ENCODE measurements around the gene PRSS8.
"Not testable (repeated sequence)": the region's sequence is repeated elsewhere in the genome, so short reads cannot be mapped to it uniquely, and the experiment has no call there.

Gene PRSS8

GRCh38 chr16:31135535-31136286, at the start of gene PRSS8:
Gene PRSS8 (minus strand): TSS chr16:31135727. CDS start chr16:31135498, 229 bp downstream.
- peak in 1 of 2 experiments; percentile 42 for DNase-seq (ENCODE audit: low spot score in 2 of 2)
- no peak within 1 kb of the TSS for H3K4me3 ChIP-seq
- peaks cover 11% of the 10 kb centered on the region for H3K36me3 ChIP-seq (replicated peaks)
- in situ Hi-C loops (cut with MboI; ENCODE audit: low sequenced_read_pairs): no loop called here
- no peaks in the 10 kb centered on the region for H3K27me3 ChIP-seq (ENCODE audit: low read depth)
- peaks cover 20% of the 10 kb centered on the region for H3K4me1 ChIP-seq
- no peaks in the 10 kb centered on the region for H3K9me3 ChIP-seq

GRCh38 chr16:31184888-31185287, 49.4 kb upstream of the PRSS8 start:
- H3K4me3 ChIP-seq: no peak overlapping the region
- in situ Hi-C loops (cut with MboI; ENCODE audit: low sequenced_read_pairs): no loop called here
- peaks cover 5% of the 10 kb centered on the region; the same call in 1 of the 2 replicates for H3K4me1 ChIP-seq
- no peak for DNase-seq (ENCODE audit: low spot score in 2 of 2)
- no peaks in the 10 kb centered on the region for H3K9me3 ChIP-seq
- peaks cover 96% of the 10 kb centered on the region for H3K36me3 ChIP-seq (replicated peaks)
- H3K27me3 ChIP-seq (ENCODE audit: low read depth): no peaks in the 10 kb centered on the region

GRCh38 chr16:31183432-31184428, 48.2 kb upstream of the PRSS8 start:
- Histone ChIP-seq H3K27me3 (ENCODE audit: low read depth) (no peaks in the 10 kb centered on the region), H3K9me3 (no peaks in the 10 kb centered on the region), H3K4me1 (peaks cover 11% of the 10 kb centered on the region), H3K4me3 (no peak overlapping the region), H3K36me3 (replicated peaks) (peaks cover 84% of the 10 kb centered on the region)
- peak in 1 of 2 experiments; percentile 26 for DNase-seq (ENCODE audit: low spot score in 2 of 2)
- in situ Hi-C loops (cut with MboI; ENCODE audit: low sequenced_read_pairs): no loop called here

GRCh38 chr16:31182391-31182790, 46.9 kb upstream of the PRSS8 start:
- Histone ChIP-seq H3K9me3 (no peaks in the 10 kb centered on the region), H3K27me3 (ENCODE audit: low read depth) (no peaks in the 10 kb centered on the region)
- DNase-seq (ENCODE audit: low spot score in 2 of 2): no peak

GRCh38 chr16:31181102-31181830, 45.7 kb upstream of the PRSS8 start:
- H3K27me3 ChIP-seq (ENCODE audit: low read depth): no peaks in the 10 kb centered on the region
- peak overlapping the region; percentile 99 for H3K4me3 ChIP-seq
- peaks cover 59% of the 10 kb centered on the region for H3K36me3 ChIP-seq (replicated peaks)
- in situ Hi-C loops (cut with MboI; ENCODE audit: low sequenced_read_pairs): no loop called here
- no peaks in the 10 kb centered on the region for H3K9me3 ChIP-seq
- peak in 1 of 2 experiments; percentile 66 for DNase-seq (ENCODE audit: low spot score in 2 of 2)
- H3K4me1 ChIP-seq: peaks cover 13% of the 10 kb centered on the region

More at GRCh38 chr16:31182391-31182790, 46.9 kb upstream of the PRSS8 start:
- in situ Hi-C loops (cut with MboI; ENCODE audit: low sequenced_read_pairs): no loop called here
- H3K4me1 ChIP-seq: peaks cover 13% of the 10 kb centered on the region
- peak overlapping the region; percentile 99 for H3K4me3 ChIP-seq
- H3K36me3 ChIP-seq (replicated peaks): peaks cover 71% of the 10 kb centered on the region

GRCh38 chr16:31179747-31180459, 44.4 kb upstream of the PRSS8 start, which contains the start of gene FUS:
Gene FUS (plus strand): TSS chr16:31180139. CDS start chr16:31180215, 76 bp downstream.
- peaks cover 13% of the 10 kb centered on the region for H3K4me1 ChIP-seq
- peak; percentile 75 to 91 for DNase-seq (ENCODE audit: low spot score in 2 of 2)

GRCh38 chr16:31179219-31179746, 43.8 kb upstream of the PRSS8 start:
- Histone ChIP-seq H3K4me3 (peak overlapping the region; percentile 99), H3K36me3 (replicated peaks) (peaks cover 41% of the 10 kb centered on the region), H3K4me1 (peaks cover 13% of the 10 kb centered on the region), H3K9me3 (no peaks in the 10 kb centered on the region), H3K27me3 (ENCODE audit: low read depth) (no peaks in the 10 kb centered on the region)
- peak in 1 of 2 experiments; percentile 20 for DNase-seq (ENCODE audit: low spot score in 2 of 2)
- in situ Hi-C loops (cut with MboI; ENCODE audit: low sequenced_read_pairs): no loop called here

More at GRCh38 chr16:31179747-31180459, 44.4 kb upstream of the PRSS8 start, which contains the start of gene FUS:
- no peaks in the 10 kb centered on the region for H3K9me3 ChIP-seq
- in situ Hi-C loops (cut with MboI; ENCODE audit: low sequenced_read_pairs): no loop called here
- peak within 1 kb of the TSS; percentile 99 for H3K4me3 ChIP-seq
- no peaks in the 10 kb centered on the region for H3K27me3 ChIP-seq (ENCODE audit: low read depth)
- H3K36me3 ChIP-seq (replicated peaks): peaks cover 46% of the 10 kb centered on the region

GRCh38 chr16:31177136-31177535, 41.6 kb upstream of the PRSS8 start:
- no peaks in the 10 kb centered on the region for H3K27me3 ChIP-seq (ENCODE audit: low read depth)
- in situ Hi-C loops (cut with MboI; ENCODE audit: low sequenced_read_pairs): no loop called here
- H3K36me3 ChIP-seq (replicated peaks): peaks cover 20% of the 10 kb centered on the region
- no peaks in the 10 kb centered on the region for H3K9me3 ChIP-seq
- peaks cover 9% of the 10 kb centered on the region for H3K4me1 ChIP-seq
- DNase-seq (ENCODE audit: low spot score in 2 of 2): no peak
- H3K4me3 ChIP-seq: no peak overlapping the region

GRCh38 chr16:31170048-31170447, 34.5 kb upstream of the PRSS8 start:
- H3K9me3 ChIP-seq; in situ Hi-C loops (cut with MboI; ENCODE audit: low sequenced_read_pairs); H3K27me3 ChIP-seq (ENCODE audit: low read depth); H3K4me1 ChIP-seq; H3K4me3 ChIP-seq; H3K36me3 ChIP-seq (replicated peaks): not testable (repeated sequence)
- DNase-seq (ENCODE audit: low spot score in 2 of 2): peak; percentile 52 to 57

- DNase-seq (ENCODE audit: low spot score in 2 of 2): no peak
- Histone ChIP-seq H3K4me3 (no peak overlapping the region), H3K36me3 (replicated peaks) (no peaks in the 10 kb centered on the region), H3K4me1 (peaks cover 6% of the 10 kb centered on the region), H3K27me3 (ENCODE audit: low read depth) (no peaks in the 10 kb centered on the region), H3K9me3 (no peaks in the 10 kb centered on the region)
- in situ Hi-C loops (cut with MboI; ENCODE audit: low sequenced_read_pairs): no loop called here
Observed at GRCh38 chr16:31168848-31169247, 33.3 kb upstream of the PRSS8 start.

- Histone ChIP-seq H3K4me1 (peaks cover 6% of the 10 kb centered on the region), H3K36me3 (replicated peaks) (no peaks in the 10 kb centered on the region), H3K4me3 (no peak overlapping the region), H3K9me3 (no peaks in the 10 kb centered on the region), H3K27me3 (ENCODE audit: low read depth) (no peaks in the 10 kb centered on the region)
- in situ Hi-C loops (cut with MboI; ENCODE audit: low sequenced_read_pairs): no loop called here
- DNase-seq (ENCODE audit: low spot score in 2 of 2): no peak
Observed at GRCh38 chr16:31167315-31167714, 31.8 kb upstream of the PRSS8 start.

- in situ Hi-C loops (cut with MboI; ENCODE audit: low sequenced_read_pairs): no loop called here
- Histone ChIP-seq H3K27me3 (ENCODE audit: low read depth) (no peaks in the 10 kb centered on the region), H3K4me1 (peaks cover 4% of the 10 kb centered on the region; the same call in 1 of the 2 replicates), H3K36me3 (replicated peaks) (no peaks in the 10 kb centered on the region), H3K9me3 (no peaks in the 10 kb centered on the region), H3K4me3 (no peak overlapping the region)
- no peak for DNase-seq (ENCODE audit: low spot score in 2 of 2)
Observed at GRCh38 chr16:31157136-31157535, 21.6 kb upstream of the PRSS8 start.
